Measurements from ENCODE around the gene PDE4B.

The PDE4B gene

GRCh38 chr1:66207484-66207883 lies 414.8 kb downstream of the PDE4B start:
- DNase-seq: no peak

- no peak for DNase-seq
These were observed 415.9 kb downstream of the PDE4B start for GRCh38 chr1:66208632-66209031.

- DNase-seq: no peak
These were observed 418.0 kb downstream of the PDE4B start for GRCh38 chr1:66210635-66211244.

- no peak for DNase-seq
These were observed 418.8 kb downstream of the PDE4B start for GRCh38 chr1:66211521-66211920.

GRCh38 chr1:66213491-66213890 lies 420.8 kb downstream of the PDE4B start:
- no peak for DNase-seq

GRCh38 chr1:66214901-66215300 lies 422.2 kb downstream of the PDE4B start:
- no peak for DNase-seq

- no peak for DNase-seq
These were observed 424.3 kb downstream of the PDE4B start for GRCh38 chr1:66217021-66217420.

- DNase-seq: no peak
These were observed 424.9 kb downstream of the PDE4B start for GRCh38 chr1:66217561-66217960.

- no peak for DNase-seq
These were observed 427.8 kb downstream of the PDE4B start for GRCh38 chr1:66220477-66220876.

GRCh38 chr1:66223681-66224080 lies 431.0 kb downstream of the PDE4B start:
- no peak for DNase-seq

- DNase-seq: no peak
These were observed 434.3 kb downstream of the PDE4B start for GRCh38 chr1:66226985-66227384.

GRCh38 chr1:66227966-66228365 lies 435.3 kb downstream of the PDE4B start:
- DNase-seq: no peak

- DNase-seq: peak in 1 of 2 experiments; percentile 15
These were observed 438.5 kb downstream of the PDE4B start for GRCh38 chr1:66231217-66231616.

- DNase-seq: no peak
These were observed 439.2 kb downstream of the PDE4B start for GRCh38 chr1:66231681-66232463.

- no peak for DNase-seq
These were observed 444.3 kb downstream of the PDE4B start for GRCh38 chr1:66237042-66237441.

GRCh38 chr1:66237722-66238479 lies 445.2 kb downstream of the PDE4B start:
- DNase-seq: peak in 1 of 2 experiments; percentile 4

- no peak for DNase-seq
These were observed 447.1 kb downstream of the PDE4B start for GRCh38 chr1:66239834-66240233.

GRCh38 chr1:66240491-66241484 lies 448.1 kb downstream of the PDE4B start:
- DNase-seq: no peak

GRCh38 chr1:66242646-66243547 lies 450.2 kb downstream of the PDE4B start:
- peak; percentile 67 to 79 for DNase-seq

GRCh38 chr1:66243548-66244130 lies 450.9 kb downstream of the PDE4B start:
- no peak for DNase-seq

- DNase-seq: no peak
These were observed 451.7 kb downstream of the PDE4B start for GRCh38 chr1:66244429-66244828.
